HG03460 (cell line): ENCODE data around the gene KRT17.
"Not testable (repeated sequence)": the region's sequence is repeated elsewhere in the genome, so short reads cannot be mapped to it uniquely, and the experiment has no call there.

Experiments
- ATAC-seq: cut with Tn5 transposase; IDR thresholded peaks from one replicate; pipeline ENCODE4 v1.9.1; 2021; ENCODE audit not compliant: unreplicated experiment

The KRT17 gene

DNA sequence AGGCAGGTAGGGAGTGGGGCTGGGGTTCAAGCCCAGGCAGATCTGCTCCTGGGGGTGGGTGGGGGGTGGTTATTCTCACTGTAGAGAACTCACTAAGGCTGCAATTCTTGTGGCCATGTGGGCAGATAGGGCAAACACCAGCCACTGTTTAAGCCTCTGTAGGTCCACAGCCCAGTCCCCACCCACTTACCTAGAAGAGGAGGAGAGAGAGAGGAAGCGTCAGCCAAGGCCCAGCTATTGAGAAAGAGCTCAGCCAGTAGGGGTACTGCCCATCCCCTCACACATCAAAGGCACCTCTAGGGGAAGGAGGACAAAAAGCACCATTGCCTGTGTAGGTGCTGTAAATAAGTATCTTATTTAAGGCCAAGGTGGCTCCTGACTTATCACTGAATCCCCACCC lies 24.7 kb downstream of the KRT17 start:
- ATAC-seq, result no peak

DNA sequence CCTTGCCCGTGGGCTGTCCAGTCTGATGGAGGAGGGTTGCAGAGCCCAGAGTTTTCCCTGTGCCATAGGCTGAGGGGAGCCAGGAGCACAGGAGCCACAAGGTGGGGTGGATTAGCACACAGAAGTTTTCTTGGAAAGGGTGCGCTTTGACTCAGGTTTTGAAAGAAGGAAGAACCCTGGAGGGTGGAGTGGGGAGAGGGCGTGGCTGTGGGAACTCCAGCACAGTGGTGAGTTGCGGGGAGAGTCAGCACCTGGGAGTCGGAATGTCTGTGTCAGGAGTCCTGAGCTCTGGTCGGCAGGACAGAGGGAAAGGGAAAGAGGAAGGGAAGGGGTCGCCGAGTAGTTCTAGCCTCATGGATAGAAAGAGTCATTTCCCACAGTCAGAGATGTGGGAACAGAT lies 28.8 kb downstream of the KRT17 start:
- no peak for ATAC-seq

- no peak for ATAC-seq
These were observed 29.9 kb downstream of the KRT17 start for GRCh38 chr17:41594363-41594915.

DNA sequence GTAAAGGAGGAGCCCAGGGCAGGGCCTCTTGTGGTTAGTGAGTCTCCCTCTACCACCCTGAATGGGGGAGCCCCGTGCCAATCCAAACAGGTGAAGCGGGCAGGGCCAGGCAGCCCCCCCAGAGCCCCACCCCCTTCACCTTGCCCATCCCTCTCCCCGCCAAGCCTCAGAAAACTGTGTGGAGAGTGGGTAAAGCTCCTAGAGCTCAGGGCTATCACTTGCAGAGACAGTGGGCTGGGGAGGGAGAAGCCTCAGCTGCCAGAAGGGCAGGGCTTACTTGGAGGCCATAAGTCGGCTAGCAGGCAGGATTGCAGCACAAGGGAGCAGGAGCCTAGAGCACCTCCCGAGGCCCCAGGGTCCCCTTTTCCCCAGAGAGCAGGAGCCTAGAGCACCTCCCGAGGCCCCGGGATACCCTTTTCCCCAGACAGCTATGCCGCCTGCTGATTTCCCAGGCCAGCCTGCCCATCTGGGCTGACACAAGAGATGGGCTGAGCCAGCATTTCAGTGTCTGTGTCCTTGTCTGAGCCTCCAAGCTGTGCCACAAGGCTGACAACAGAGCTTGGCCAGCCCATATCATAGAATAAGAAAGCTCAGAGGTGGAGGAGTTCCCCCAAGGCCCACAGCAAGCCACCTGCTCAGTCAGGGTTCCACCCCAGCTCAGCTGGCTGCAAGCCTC lies 30.9 kb downstream of the KRT17 start:
- ATAC-seq, result no peak

GRCh38 chr17:41592601-41593305 lies 31.6 kb downstream of the KRT17 start:
- ATAC-seq, result no peak

DNA sequence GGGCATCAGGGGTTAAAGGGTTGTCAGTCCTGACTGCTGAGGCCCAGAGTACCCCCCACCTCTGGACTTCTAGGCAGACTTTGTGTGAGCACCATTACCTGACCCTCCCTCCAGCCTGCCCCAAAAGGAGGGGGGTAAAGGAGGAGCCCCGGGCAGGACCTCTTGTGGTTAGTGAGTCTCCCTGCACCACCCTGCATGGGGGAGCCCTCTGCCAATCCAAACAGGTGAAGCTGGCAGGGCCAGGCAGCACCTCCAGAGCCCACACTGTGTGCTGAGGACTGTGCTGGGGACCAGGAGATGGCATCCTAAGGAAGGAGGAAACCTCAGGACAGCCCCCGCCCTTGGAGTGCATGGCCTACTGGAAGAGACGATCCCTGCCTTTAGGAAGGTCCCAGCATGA lies 35.1 kb downstream of the KRT17 start:
- ATAC-seq, result no peak

GRCh38 chr17:41588126-41588810 lies 36.1 kb downstream of the KRT17 start:
- ATAC-seq, result no peak

- no peak for ATAC-seq
These were observed 37.4 kb downstream of the KRT17 start, which contains the start of gene KRT14 for GRCh38 chr17:41586863-41587495. Gene KRT14, minus strand, starts transcription at chr17:41586895. Its CDS starts 61 bp downstream, at chr17:41586834.

GRCh38 chr17:41585301-41586056 lies 38.9 kb downstream of the KRT17 start:
- ATAC-seq, result no peak

DNA sequence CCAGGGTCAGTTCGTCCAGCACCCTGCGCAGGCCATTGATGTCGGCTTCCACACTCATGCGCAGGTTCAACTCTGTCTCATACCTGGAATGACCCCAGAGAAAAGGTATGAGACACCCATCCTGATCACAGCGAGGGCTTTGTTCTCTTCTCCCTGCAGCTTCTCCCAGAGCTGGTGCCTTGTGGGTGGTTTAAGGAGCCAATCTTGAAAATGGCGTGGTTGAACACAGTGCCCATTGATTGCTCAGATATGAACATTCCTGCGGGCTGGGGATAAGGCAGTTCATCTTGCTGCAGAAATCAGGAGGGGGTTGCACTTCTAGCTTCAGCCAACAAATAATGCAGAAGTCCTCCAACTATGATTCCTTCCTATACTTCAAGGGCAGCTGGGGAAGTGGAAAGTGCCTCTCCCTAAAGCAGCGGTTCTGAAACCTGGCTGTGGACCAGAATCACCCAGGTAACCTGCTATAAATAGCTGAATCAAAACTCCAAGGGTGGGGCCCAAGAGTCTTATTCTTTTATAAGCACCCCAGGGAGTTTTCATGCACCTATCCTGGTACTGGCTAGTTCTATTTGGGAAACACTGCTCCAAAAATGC lies 39.9 kb downstream of the KRT17 start:
- ATAC-seq, result not testable (repeated sequence)

- no peak for ATAC-seq
These were observed 40.9 kb downstream of the KRT17 start for GRCh38 chr17:41583137-41584127.

DNA sequence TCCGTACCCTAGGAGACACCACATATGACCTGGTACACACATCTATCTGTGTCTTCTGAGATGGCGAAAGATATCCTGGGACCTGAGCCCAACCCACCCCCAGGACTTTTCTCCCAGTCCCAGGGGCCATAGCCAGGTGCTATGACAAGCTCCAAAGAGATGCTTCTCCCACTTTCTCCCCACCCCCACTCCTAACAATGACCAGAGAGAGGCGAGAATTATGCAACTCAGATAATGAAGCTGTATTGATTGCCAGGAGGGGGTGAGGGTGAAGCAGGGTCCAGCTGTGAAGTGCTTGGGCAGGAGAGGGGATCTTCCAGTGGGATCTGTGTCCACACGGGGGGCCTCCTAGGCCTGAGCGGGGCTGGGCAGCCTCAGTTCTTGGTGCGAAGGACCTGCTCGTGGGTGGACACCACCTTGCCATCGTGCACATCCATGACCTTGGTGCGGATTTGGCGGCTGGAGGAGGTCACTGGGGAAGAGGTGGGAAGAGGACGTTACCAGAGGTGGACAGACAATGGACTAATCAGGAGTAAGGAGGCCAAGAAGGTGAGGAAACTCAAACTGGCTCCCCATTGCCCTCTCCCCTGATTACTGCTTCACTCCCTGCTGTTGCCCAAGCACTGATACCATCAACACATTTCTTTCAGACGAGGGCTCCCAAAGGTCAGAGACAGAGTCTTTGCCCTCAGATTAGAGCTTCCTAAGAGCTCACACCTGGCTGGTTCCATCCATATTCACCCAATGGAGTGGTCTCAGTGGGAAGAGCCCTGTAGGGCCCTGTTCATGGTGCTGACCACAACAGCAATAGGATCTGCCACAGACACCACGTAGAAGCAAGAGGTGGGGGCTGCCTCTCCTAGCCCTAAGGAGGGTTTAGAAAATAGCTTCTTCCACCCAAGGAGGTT lies 42.1 kb downstream of the KRT17 start:
- ATAC-seq, result not testable (repeated sequence)

GRCh38 chr17:41581366-41582060 lies 42.9 kb downstream of the KRT17 start:
- no peak for ATAC-seq

- no peak for ATAC-seq
These were observed 43.5 kb downstream of the KRT17 start for GRCh38 chr17:41580687-41581365.

DNA sequence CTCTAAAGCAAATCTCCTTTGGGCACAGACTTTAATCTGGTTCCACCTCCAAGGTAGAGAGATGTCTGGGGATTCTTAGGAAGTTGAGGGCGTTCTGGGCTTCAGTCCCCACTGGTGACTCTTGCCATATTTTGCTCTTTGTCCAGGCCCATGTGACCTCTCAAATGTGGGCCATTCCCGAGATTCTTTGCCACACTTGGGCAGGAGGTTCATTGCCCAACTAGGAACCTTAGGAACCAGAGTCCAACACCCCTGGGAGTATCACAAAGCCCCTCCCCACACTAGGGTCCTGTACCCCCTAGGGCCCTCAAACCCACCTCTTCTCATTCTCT lies 44.2 kb downstream of the KRT17 start:
- no peak for ATAC-seq

- no peak for ATAC-seq
These were observed 44.7 kb downstream of the KRT17 start for GRCh38 chr17:41579484-41580243.
